A673 (cell line): Measurements from ENCODE around the gene METRN. TPM values are rescaled to one million over a fixed set of nuclear protein-coding genes. Genes with fewer than 3 reads are reported as not detected.

Source experiments
- BruUV-seq: library from RNA; stranded (reverse); fragments of 400-500 nt; replicated peaks from 2 replicates; lab custom pipeline; 2021; lab: Mats Ljungman, UMichigan
- CTCF ChIA-PET: fragments of 300-600 bp; sonication (Branson Sonifier 250); formaldehyde crosslinking; loops from one replicate; lab custom pipeline; 2022; ENCODE audit warnings: antibody characterized with exemption; lab: Charles Lee
- POLR2A ChIA-PET: fragments of 300-600 bp; sonication (Branson Sonifier 250); formaldehyde crosslinking; loops from one replicate; lab custom pipeline; 2022; ENCODE audit warnings: antibody characterized with exemption; ENCODE audit not compliant: low non-redundant PET; lab: Charles Lee
- DNase-seq: peaks from one replicate; pipeline ENCODE4 v3.0.0-alpha.2; 2015; ENCODE audit warnings: low spot score
- H3K27ac ChIP-seq: fragments of 200-600 bp; sonication (generic); 2 replicates; pipeline ENCODE4 v1.5.1; 2016; ENCODE audit warnings: mixed run types, low read depth, mild to moderate bottlenecking, mixed read lengths, antibody characterized with exemption, low read length; ENCODE audit not compliant: poor library complexity, severe bottlenecking
- H3K27me3 ChIP-seq: fragments of 200-600 bp; sonication (generic); replicated peaks from 2 replicates; pipeline ENCODE4 v1.6.1; 2017; ENCODE audit warnings: mixed run types, low read depth, mild to moderate bottlenecking, mixed read lengths, antibody characterized with exemption, low read length; ENCODE audit not compliant: insufficient read depth, poor library complexity
- H3K36me3 ChIP-seq: fragments of 200-600 bp; sonication (generic); 2 replicates; pipeline ENCODE4 v1.6.1; 2016; ENCODE audit warnings: mixed run types, mild to moderate bottlenecking, mixed read lengths, antibody characterized with exemption, low read length; ENCODE audit not compliant: insufficient read depth, poor library complexity, severe bottlenecking
- H3K4me1 ChIP-seq: fragments of 200-600 bp; sonication (generic); 2 replicates; pipeline ENCODE4 v1.6.1; 2017; ENCODE audit warnings: mixed run types, mild to moderate bottlenecking, mixed read lengths, antibody characterized with exemption, low read length; ENCODE audit not compliant: insufficient read depth, poor library complexity, severe bottlenecking
- H3K4me3 ChIP-seq: fragments of 200-600 bp; sonication (generic); 2 replicates; pipeline ENCODE4 v1.5.1; 2016; ENCODE audit warnings: low read depth, mixed run types, mild to moderate bottlenecking, mixed read lengths, low read length; ENCODE audit not compliant: poor library complexity, severe bottlenecking
- H3K9me3 ChIP-seq: fragments of 200-600 bp; sonication (generic); 2 replicates; pipeline ENCODE4 v1.6.1; 2016; ENCODE audit warnings: mixed run types, low read depth, mild to moderate bottlenecking, mixed read lengths, antibody characterized with exemption, low read length; ENCODE audit not compliant: poor library complexity, severe bottlenecking
- EZH2 ChIP-seq: fragments of 200-600 bp; sonication (generic); IDR thresholded peaks from 2 replicates; pipeline ENCODE4 v1.6.1; 2017; ENCODE audit warnings: borderline replicate concordance, low read depth, mild to moderate bottlenecking, mixed read lengths, antibody characterized with exemption, low read length; ENCODE audit not compliant: poor library complexity, severe bottlenecking
- intact Hi-C: fragments of 100-400 bp; cut with micrococcal nuclease; formaldehyde crosslinking; loops from one replicate; pipeline ENCODE4 v1.10.0; 2022; ENCODE audit not compliant: unreplicated experiment
- total RNA-seq: library from RNA; stranded (reverse); gene quantifications from 2 replicates; pipeline ENCODE4 v1.2.3, GENCODE V29; 2021
- TF ChIP-seq, protein P1 (sequence below): fragments of 300-800, 200-600 bp; sonication (generic); conservative IDR thresholded peaks from 2 replicates; pipeline ENCODE4 v1.5.1; 2017; ENCODE audit warnings: low read depth, mild to moderate bottlenecking, antibody characterized with exemption, low read length, moderate library complexity, mixed read lengths

METRN gene
- total RNA-seq, 1 experiment from 2014 or later = 0.86 TPM

DNA sequence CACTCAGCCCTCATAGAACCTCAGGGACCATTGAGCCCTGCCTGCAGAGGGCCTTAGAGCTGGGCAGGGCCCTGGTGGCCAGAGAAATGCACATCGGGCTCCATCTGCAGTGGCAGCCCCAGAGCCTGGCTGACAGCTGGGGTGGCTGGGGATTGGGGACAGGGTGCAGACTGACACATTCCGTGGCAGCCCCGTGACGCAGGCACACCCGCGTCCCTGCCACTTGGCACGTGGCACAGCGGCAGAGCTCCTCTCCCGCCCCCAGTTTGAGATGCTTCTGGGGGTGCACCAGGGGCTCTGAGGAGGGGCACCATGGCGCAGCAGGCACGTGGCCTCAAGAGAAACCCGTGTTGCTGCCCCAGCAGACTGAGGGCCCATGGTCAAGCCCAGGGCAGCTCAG lies 11.5 kb upstream of the METRN start:
- Histone ChIP-seq H3K4me1 (no peaks in the 10 kb centered on the region), H3K27ac (no peak overlapping the region), H3K27me3 (peaks cover 82% of the 10 kb centered on the region), H3K4me3 (no peak overlapping the region), H3K36me3 (no peaks in the 10 kb centered on the region), H3K9me3 (no peaks in the 10 kb centered on the region)
- POLR2A ChIA-PET = no interaction called here
- CTCF ChIA-PET = no interaction called here
- no peak for TF ChIP-seq EZH2
- TF ChIP-seq, protein P1, sequence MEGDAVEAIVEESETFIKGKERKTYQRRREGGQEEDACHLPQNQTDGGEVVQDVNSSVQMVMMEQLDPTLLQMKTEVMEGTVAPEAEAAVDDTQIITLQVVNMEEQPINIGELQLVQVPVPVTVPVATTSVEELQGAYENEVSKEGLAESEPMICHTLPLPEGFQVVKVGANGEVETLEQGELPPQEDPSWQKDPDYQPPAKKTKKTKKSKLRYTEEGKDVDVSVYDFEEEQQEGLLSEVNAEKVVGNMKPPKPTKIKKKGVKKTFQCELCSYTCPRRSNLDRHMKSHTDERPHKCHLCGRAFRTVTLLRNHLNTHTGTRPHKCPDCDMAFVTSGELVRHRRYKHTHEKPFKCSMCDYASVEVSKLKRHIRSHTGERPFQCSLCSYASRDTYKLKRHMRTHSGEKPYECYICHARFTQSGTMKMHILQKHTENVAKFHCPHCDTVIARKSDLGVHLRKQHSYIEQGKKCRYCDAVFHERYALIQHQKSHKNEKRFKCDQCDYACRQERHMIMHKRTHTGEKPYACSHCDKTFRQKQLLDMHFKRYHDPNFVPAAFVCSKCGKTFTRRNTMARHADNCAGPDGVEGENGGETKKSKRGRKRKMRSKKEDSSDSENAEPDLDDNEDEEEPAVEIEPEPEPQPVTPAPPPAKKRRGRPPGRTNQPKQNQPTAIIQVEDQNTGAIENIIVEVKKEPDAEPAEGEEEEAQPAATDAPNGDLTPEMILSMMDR = no peak
- DNase-seq = no peak
- intact Hi-C loops = no loop called here
- BruUV-seq = no TSS peak

GRCh38 chr16:704047-704446 lies 10.9 kb upstream of the METRN start:
- BruUV-seq = no TSS peak
- ChIA-PET POLR2A (no interaction called here), CTCF (no interaction called here)
- TF ChIP-seq, protein P1 = no peak
- TF ChIP-seq EZH2 = no peak
- H3K27ac ChIP-seq = no peak overlapping the region
- intact Hi-C loops = no loop called here
- H3K36me3 ChIP-seq = no peaks in the 10 kb centered on the region
- no peak overlapping the region for H3K4me3 ChIP-seq
- DNase-seq = no peak
- peaks cover 77% of the 10 kb centered on the region for H3K27me3 ChIP-seq
- H3K4me1 ChIP-seq = no peaks in the 10 kb centered on the region
- no peaks in the 10 kb centered on the region for H3K9me3 ChIP-seq

DNA sequence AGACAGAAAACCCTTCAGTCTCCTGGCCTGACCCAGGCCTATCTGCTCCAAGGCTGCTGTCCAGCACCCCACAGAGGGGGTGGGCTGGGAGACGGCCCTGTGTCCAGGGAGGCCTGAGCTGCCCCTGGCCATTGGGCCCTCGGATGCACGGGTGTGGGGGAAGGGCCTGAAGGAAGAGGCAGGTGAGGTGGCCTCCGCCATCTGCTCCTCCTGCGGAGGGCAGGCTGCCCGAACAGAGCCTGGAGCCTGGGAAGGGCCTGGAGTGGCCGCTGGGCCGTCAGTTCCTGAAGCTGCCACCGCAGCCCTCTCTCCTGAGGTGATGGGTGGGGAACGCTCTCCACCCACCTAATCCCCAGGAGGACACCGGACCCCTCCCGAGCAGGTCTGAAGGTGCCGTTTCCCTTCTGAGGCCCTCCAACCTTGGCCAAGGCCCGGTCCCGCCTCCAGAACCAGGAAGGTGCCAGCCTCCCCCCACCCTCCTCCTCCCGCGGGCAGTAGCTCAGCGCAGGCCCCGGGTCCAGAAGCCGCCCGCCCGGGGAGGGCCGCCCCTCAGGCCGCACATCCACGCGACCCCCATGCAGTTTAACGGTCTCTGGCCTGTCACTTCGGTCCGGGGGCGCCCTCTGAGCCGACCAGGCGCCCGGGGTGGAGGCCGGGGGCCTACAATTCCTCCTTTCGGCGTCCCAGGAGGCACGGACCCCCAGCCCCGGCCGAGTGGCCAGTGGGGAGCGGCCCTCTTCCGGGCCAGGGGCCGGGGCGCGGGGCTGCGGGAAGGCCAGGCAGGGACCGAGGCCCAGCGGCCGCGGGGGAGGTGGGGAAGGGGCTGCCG lies 10.2 kb upstream of the METRN start:
- ChIA-PET POLR2A (no interaction called here), CTCF (no interaction called here)
- H3K9me3 ChIP-seq = no peaks in the 10 kb centered on the region
- H3K27ac ChIP-seq = no peak overlapping the region
- intact Hi-C loops = no loop called here
- no peaks in the 10 kb centered on the region for H3K4me1 ChIP-seq
- peak; percentile 33 for TF ChIP-seq EZH2
- TF ChIP-seq, protein P1 = no peak
- DNase-seq = no peak
- no peaks in the 10 kb centered on the region for H3K36me3 ChIP-seq
- H3K27me3 ChIP-seq = peaks cover 73% of the 10 kb centered on the region
- peak overlapping the region; percentile 36 for H3K4me3 ChIP-seq
- no TSS peak for BruUV-seq
